ENCODE data around the gene PRR19.

PRR19 gene

DNA sequence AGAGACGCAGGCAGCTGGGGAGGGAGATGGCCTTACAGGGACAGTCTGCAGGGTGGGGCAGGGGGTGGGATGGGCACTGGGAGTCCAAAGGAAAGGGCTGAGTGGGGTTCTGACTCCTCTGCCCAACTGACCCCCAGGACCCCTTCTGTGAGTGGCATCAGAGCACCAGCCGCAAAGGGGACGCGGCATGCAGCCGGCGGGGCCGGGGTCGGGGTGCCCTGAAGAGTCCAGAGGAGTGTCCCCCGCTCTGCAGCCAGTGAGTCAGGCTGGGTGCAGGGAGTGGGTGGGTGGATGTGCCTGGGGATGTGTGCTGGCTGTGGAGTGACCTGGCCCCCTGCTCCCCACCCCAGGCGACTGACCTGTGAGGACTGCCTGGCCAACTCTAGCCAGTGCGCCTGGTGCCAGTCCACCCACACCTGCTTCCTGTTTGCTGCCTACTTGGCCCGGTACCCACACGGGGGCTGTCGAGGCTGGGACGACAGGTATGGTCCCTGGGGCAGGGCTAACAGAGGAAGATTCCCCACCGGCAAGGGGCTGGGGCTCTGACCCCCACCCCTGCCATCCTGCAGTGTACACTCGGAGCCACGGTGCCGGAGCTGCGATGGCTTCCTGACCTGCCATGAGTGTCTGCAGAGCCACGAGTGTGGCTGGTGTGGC, 49.3 kb downstream of the PRR19 start:
- H3K4me3 ChIP-seq (ENCODE audit: low read length) = no peak overlapping the region
- H3K27me3 ChIP-seq (ENCODE audit: control insufficient read depth, insufficient read depth, low read length) = no peaks in the 10 kb centered on the region
- no peaks in the 10 kb centered on the region for H3K4me1 ChIP-seq (ENCODE audit: control insufficient read depth, low read depth, low read length)
- H3K36me3 ChIP-seq (ENCODE audit: control insufficient read depth, low read depth, low read length) = peaks cover 6% of the 10 kb centered on the region
- H3K9ac ChIP-seq (ENCODE audit: low read length) = no peak overlapping the region
- H3K9me3 ChIP-seq (ENCODE audit: control insufficient read depth, low read depth, low read length) = no peaks in the 10 kb centered on the region
- H3K27ac ChIP-seq (ENCODE audit: low read length) = no peak overlapping the region

DNA sequence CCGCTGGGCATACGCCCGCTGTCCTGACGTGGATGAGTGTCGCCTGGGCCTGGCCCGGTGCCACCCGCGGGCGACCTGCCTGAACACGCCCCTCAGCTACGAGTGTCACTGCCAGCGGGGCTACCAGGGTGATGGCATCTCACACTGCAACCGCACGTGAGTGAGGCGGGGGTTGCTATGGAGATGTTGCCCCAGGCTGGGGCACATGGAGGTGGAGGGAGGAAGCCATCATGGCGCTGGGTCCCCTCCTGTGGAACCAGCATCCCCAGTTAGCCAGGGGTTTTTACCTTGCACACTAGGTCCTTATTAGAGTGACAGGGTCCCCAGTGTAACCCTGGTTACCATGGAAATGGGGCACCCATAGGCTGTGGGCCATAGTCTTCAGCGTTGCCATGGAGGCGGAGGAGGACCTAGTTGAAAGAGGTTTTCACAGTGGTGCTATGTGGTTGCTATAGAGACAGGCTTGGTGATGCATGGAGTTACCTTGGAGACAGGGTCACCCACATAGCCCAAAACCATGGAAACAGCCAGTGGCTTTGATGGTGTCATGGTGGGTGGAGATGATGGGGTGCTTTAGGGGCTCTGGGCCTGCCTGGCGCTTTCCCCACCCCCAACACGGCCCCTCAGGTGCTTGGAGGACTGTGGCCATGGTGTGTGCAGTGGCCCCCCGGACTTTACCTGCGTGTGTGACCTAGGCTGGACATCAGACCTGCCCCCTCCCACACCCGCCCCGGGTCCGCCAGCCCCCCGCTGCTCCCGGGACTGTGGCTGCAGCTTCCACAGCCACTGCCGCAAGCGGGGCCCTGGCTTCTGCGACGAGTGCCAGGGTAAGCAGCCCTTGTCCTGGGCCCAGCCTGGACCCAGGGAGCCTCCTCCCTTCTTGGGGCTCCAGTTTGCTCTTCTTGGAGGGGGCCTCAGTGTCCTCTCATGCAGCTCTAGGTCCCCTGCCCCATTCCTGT, 50.6 kb downstream of the PRR19 start:
- Histone ChIP-seq H3K36me3 (ENCODE audit: control insufficient read depth, low read depth, low read length) (peaks cover 11% of the 10 kb centered on the region), H3K4me3 (ENCODE audit: low read length) (no peak overlapping the region), H3K27ac (ENCODE audit: low read length) (no peak overlapping the region), H3K9me3 (ENCODE audit: control insufficient read depth, low read depth, low read length) (no peaks in the 10 kb centered on the region), H3K9ac (ENCODE audit: low read length) (no peak overlapping the region), H3K4me1 (ENCODE audit: control insufficient read depth, low read depth, low read length) (no peaks in the 10 kb centered on the region), H3K27me3 (ENCODE audit: control insufficient read depth, insufficient read depth, low read length) (no peaks in the 10 kb centered on the region)

DNA sequence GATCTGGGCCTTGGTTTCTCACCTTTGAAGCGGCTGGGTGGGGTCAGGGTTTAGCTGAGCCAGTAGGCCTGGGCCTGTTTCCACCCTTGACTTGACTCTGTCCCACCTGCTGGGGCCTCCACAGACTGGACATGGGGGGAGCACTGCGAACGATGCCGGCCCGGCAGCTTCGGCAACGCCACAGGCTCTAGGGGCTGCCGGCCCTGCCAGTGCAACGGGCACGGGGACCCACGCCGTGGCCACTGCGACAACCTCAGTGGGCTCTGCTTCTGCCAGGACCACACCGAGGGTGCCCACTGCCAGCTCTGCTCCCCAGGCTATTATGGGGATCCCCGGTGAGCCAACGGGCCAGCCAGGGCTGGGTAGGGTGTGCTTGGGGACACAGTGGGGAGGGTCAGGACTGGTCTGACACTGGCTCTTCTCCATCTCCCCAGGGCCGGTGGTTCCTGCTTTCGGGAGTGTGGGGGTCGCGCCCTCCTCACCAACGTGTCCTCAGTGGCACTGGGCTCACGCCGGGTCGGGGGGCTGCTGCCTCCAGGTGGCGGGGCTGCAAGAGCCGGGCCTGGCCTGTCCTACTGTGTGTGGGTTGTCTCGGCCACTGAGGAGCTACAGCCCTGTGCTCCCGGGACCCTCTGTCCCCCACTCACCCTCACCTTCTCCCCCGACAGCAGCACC, 51.5 kb downstream of the PRR19 start:
- no peak overlapping the region for H3K9ac ChIP-seq (ENCODE audit: low read length)
- no peaks in the 10 kb centered on the region for H3K27me3 ChIP-seq (ENCODE audit: control insufficient read depth, insufficient read depth, low read length)
- H3K4me3 ChIP-seq (ENCODE audit: low read length) = no peak overlapping the region
- H3K27ac ChIP-seq (ENCODE audit: low read length) = no peak overlapping the region
- no peaks in the 10 kb centered on the region for H3K9me3 ChIP-seq (ENCODE audit: control insufficient read depth, low read depth, low read length)
- peaks cover 11% of the 10 kb centered on the region for H3K36me3 ChIP-seq (ENCODE audit: control insufficient read depth, low read depth, low read length)
- no peaks in the 10 kb centered on the region for H3K4me1 ChIP-seq (ENCODE audit: control insufficient read depth, low read depth, low read length)

DNA sequence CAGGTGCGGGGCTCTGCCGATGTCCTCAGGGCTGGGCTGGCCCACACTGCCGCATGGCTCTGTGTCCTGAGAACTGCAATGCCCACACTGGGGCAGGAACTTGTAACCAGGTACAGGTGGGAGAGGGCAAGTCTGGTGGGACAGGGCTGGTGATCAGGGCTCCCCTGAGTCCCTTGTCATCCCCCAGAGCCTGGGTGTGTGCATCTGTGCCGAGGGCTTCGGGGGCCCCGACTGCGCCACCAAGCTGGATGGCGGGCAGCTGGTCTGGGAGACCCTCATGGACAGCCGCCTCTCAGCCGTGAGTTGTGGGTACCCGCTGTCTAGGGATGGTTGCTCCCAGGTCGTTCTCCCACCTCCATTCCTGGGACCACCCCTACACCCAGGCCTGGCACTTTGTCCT, 54.0 kb downstream of the PRR19 start:
- H3K4me1 ChIP-seq (ENCODE audit: control insufficient read depth, low read depth, low read length) = no peaks in the 10 kb centered on the region
- no peaks in the 10 kb centered on the region for H3K27me3 ChIP-seq (ENCODE audit: control insufficient read depth, insufficient read depth, low read length)
- no peaks in the 10 kb centered on the region for H3K9me3 ChIP-seq (ENCODE audit: control insufficient read depth, low read depth, low read length)
- peaks cover 11% of the 10 kb centered on the region for H3K36me3 ChIP-seq (ENCODE audit: control insufficient read depth, low read depth, low read length)
- no peak overlapping the region for H3K27ac ChIP-seq (ENCODE audit: low read length)
- H3K9ac ChIP-seq (ENCODE audit: low read length) = no peak overlapping the region
- H3K4me3 ChIP-seq (ENCODE audit: low read length) = no peak overlapping the region

DNA sequence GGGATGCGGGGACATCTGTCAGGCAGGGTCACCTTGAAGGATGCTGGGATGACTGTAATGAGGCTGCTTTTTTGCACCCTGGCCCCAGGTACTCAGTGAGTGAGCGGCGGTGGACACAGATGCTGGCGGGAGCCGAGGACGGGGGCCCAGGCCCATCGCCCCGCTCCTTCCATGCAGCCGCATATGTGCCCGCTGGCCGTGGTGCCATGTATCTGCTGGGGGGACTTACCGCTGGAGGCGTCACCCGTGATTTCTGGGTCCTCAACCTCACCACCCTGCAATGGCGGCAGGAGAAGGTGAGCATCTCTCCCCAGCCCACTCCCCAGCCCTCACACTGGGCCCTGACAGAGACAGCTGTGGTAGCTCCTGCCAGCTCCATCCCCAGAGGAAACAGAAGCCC, 54.8 kb downstream of the PRR19 start:
- no peaks in the 10 kb centered on the region for H3K9me3 ChIP-seq (ENCODE audit: control insufficient read depth, low read depth, low read length)
- H3K27ac ChIP-seq (ENCODE audit: low read length) = no peak overlapping the region
- peaks cover 11% of the 10 kb centered on the region for H3K36me3 ChIP-seq (ENCODE audit: control insufficient read depth, low read depth, low read length)
- no peaks in the 10 kb centered on the region for H3K4me1 ChIP-seq (ENCODE audit: control insufficient read depth, low read depth, low read length)
- H3K4me3 ChIP-seq (ENCODE audit: low read length) = no peak overlapping the region
- H3K27me3 ChIP-seq (ENCODE audit: control insufficient read depth, insufficient read depth, low read length) = no peaks in the 10 kb centered on the region
- no peak overlapping the region for H3K9ac ChIP-seq (ENCODE audit: low read length)

DNA sequence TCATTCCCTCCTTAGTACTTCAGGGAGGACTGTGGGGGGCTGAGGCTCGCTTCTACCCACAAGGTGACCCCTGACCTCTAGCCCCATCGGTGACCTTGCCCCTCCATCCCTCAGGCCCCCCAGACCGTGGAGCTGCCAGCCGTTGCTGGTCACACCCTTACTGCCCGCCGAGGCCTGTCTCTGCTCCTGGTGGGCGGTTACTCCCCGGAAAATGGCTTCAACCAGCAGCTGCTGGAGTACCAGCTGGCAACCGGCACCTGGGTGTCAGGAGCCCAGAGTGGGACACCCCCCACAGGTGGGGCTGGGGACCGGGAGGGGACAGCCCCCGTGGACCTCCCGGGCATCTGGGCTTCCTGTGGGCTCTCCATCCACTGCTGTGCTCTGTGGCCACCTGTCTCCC, 55.4 kb downstream of the PRR19 start:
- H3K27me3 ChIP-seq (ENCODE audit: control insufficient read depth, insufficient read depth, low read length) = no peaks in the 10 kb centered on the region
- H3K27ac ChIP-seq (ENCODE audit: low read length) = no peak overlapping the region
- no peaks in the 10 kb centered on the region for H3K4me1 ChIP-seq (ENCODE audit: control insufficient read depth, low read depth, low read length)
- no peak overlapping the region for H3K4me3 ChIP-seq (ENCODE audit: low read length)
- H3K9ac ChIP-seq (ENCODE audit: low read length) = no peak overlapping the region
- H3K9me3 ChIP-seq (ENCODE audit: control insufficient read depth, low read depth, low read length) = no peaks in the 10 kb centered on the region
- H3K36me3 ChIP-seq (ENCODE audit: control insufficient read depth, low read depth, low read length) = peaks cover 11% of the 10 kb centered on the region
